Esophagus squamous epithelium (tissue), 5 donors: Measurements from ENCODE around the gene PCDH12. TPM values are rescaled to one million over a fixed set of nuclear protein-coding genes. Genes with fewer than 3 reads are reported as not detected.

Source experiments
- DNase-seq: peaks from one replicate; lab custom pipeline; 2025; lab: John Stamatoyannopoulos, UW
- H3K27ac ChIP-seq, 4 donors: fragments of 200-600 bp; sonication (generic); one replicate each; pipeline ENCODE4 v1.5.1; 2016 to 2019; ENCODE audit warnings: mild to moderate bottlenecking in 1 of 4
- H3K27me3 ChIP-seq, 4 donors: fragments of 200-600 bp; sonication (generic); 1 replicate in 3 of 4; 2 replicates in 1 of 4; pipeline versions ENCODE4 v1.5.1 to v1.6.0; 2017 to 2021; ENCODE audit warnings: antibody characterized with exemption in 1 of 4
- H3K36me3 ChIP-seq, 3 donors: fragments of 200-600 bp; sonication (generic); one replicate each; pipeline ENCODE4 v1.5.1; 2016 to 2019
- H3K4me1 ChIP-seq, 3 donors: fragments of 200-600 bp; sonication (generic); one replicate each; pipeline ENCODE4 v1.5.1; 2017 to 2019
- H3K4me3 ChIP-seq, 4 donors: fragments of 200-600 bp; sonication (generic); 1 replicate in 3 of 4; 2 replicates in 1 of 4; pipeline ENCODE4 v1.5.1; 2016 to 2019; ENCODE audit warnings: mild to moderate bottlenecking in 2 of 4, moderate library complexity in 1 of 4
- H3K9me3 ChIP-seq, 3 donors: fragments of 200-600 bp; sonication (generic); one replicate each; pipeline ENCODE4 v1.5.1; 2016 to 2019
- POLR2A ChIP-seq, 4 donors: fragments of 450-650 bp; IDR thresholded peaks; one replicate each; pipeline ENCODE4 v1.6.1; 2017; ENCODE audit warnings: antibody characterized with exemption in 4 of 4, mild to moderate bottlenecking in 4 of 4, moderate library complexity in 3 of 4
- WGBS, 2 donors: methylation state at CpG; one replicate each; pipeline ENCODE4 v1.1.5; 2018; 5-methylcytosine and 5-hydroxymethylcytosine counted together
- intact Hi-C: fragments of 100-400 bp; cut with DNase I; formaldehyde crosslinking; loops from one replicate; pipeline ENCODE4 v1.15.0; 2022
- total RNA-seq, 4 donors: library from RNA; depleted of rRNA; stranded (reverse); fragments of >200 nt; gene quantifications; one replicate each; pipeline ENCODE4 v1.1.0, GENCODE V29; 2016
- TF ChIP-seq, protein P1 (sequence below), 6 experiments: fragments of 450-650 bp in 4 of 6; fragments of 200-600 bp in 2 of 6; sonication (generic) in 2 of 6; IDR thresholded peaks; one replicate each; pipeline ENCODE4 v1.5.1; 2016 to 2019; ENCODE audit warnings: antibody characterized with exemption in 6 of 6, mild to moderate bottlenecking in 4 of 6, moderate library complexity in 4 of 6
- donor health status: DM: yes; HTN: yes; CAD: no.

The PCDH12 gene
- total RNA-seq, 4 donors from 2014 or later: 0.19 to 1.9 (median 0.78) TPM

DNA sequence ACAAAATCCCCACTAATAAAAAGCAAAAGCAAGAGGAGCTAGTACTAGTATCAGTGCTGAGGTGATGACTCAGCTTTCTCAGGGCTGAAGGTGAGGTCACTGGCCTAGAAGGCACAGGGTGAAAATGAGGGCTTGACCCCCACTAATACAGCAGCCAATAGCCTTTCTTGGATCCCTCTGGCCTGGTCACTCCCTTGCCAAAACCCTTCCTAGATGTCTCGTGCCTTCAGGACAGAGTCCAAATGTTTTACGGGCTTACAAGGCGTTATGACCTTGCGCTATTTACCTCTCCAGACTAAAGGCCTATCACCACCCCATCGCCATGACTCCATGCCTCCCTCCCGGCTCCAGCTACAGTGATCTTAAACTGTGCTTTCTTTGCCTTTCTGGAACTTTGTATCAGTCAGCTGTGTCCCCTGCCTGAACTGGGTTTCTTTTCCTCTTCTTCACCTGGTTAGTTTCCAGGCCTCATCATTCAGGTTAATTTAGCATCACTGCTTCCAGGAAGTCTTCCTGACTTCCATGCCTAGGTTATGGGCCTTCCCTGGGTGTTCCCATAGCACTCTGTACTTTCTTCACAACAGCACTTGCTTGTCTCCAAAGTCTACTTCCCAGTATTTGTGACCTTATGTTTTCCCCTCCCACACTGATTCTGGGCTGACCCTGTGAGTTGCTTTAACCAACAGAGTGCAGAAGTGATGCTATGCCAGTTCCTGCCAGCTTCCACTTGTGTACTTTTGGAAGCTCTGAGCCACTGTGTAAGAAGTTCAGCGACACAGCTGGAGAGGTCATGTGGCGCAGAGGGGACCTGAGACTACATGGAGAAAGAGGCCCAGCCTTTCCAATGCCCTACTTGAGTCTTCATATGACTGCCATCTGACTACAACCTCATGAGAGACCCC, 38.5 kb downstream of the PCDH12 start:
- Histone ChIP-seq H3K27ac (no peak overlapping the region), H3K36me3 (no peaks in the 10 kb centered on the region), H3K4me3 (no peak overlapping the region), H3K9me3 (no peaks in the 10 kb centered on the region), H3K27me3 (peaks cover 0 to 4% (median 0%) of the 10 kb centered on the region in 4 donors), H3K4me1 (peaks cover 5 to 19% (median 9%) of the 10 kb centered on the region in 3 donors)
- intact Hi-C loops: no loop called here
- WGBS, 2 donors: 85 to 95% methylated on average over 6 to 8 of the region's 8 CpGs
- DNase-seq: no peak
- TF ChIP-seq, protein P1, sequence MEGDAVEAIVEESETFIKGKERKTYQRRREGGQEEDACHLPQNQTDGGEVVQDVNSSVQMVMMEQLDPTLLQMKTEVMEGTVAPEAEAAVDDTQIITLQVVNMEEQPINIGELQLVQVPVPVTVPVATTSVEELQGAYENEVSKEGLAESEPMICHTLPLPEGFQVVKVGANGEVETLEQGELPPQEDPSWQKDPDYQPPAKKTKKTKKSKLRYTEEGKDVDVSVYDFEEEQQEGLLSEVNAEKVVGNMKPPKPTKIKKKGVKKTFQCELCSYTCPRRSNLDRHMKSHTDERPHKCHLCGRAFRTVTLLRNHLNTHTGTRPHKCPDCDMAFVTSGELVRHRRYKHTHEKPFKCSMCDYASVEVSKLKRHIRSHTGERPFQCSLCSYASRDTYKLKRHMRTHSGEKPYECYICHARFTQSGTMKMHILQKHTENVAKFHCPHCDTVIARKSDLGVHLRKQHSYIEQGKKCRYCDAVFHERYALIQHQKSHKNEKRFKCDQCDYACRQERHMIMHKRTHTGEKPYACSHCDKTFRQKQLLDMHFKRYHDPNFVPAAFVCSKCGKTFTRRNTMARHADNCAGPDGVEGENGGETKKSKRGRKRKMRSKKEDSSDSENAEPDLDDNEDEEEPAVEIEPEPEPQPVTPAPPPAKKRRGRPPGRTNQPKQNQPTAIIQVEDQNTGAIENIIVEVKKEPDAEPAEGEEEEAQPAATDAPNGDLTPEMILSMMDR (IDR thresholded peaks at IDR 0.05): no peak
- TF ChIP-seq POLR2A (IDR thresholded peaks at IDR 0.05): no peak

DNA sequence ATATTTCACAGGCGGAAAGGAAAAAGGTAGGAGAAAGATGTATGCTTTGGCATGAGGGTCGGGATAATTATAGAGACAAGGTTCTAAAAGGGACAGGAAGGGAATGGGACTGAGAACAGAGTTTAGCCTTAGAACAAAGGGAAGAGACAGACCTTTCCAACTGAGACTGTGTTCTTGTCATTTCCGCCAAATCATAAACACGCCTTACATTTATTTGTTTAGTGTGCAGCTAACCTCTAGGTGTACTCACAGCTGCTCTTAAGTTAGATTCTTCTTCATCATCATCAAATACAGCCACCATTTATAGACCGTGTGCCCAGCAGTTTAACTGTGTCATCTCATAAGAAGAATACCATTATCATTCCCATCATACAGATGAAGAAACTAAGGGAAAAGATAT, 40.2 kb downstream of the PCDH12 start:
- H3K27ac ChIP-seq: no peak overlapping the region
- TF ChIP-seq, protein P1 (IDR thresholded peaks at IDR 0.05): no peak
- TF ChIP-seq POLR2A (IDR thresholded peaks at IDR 0.05): no peak
- DNase-seq: no peak
- intact Hi-C loops: no loop called here
- no peaks in the 10 kb centered on the region for H3K36me3 ChIP-seq
- no peaks in the 10 kb centered on the region for H3K9me3 ChIP-seq
- H3K4me3 ChIP-seq: no peak overlapping the region
- H3K27me3 ChIP-seq: peaks cover 0 to 21% (median 0%) of the 10 kb centered on the region in 4 donors
- peaks cover under 1 to 18% (median 9%) of the 10 kb centered on the region in 3 donors for H3K4me1 ChIP-seq
- 76 to 78% methylated on average over 5 of the region's 5 CpGs for WGBS, 2 donors

DNA sequence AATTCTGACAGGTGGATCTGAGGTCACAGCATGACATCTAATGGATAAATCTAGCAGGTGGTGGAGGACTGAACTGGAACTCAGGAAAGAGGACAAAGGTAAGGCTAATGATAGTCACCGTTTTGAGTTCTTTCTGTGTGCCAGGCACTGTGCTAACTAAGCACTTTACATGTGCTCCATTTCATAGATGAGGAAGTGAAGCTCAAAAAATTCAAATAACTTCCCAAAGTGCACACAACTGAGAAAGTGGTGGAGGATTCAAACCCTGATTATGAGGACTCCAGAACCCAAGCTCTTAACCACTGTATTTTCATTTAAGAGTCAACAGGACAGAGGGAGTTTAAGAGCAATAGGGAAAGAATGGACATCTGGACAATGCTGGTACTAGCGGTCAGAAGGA, 41.5 kb downstream of the PCDH12 start:
- Histone ChIP-seq H3K4me3 (no peak overlapping the region), H3K36me3 (no peaks in the 10 kb centered on the region), H3K27me3 (peaks cover 0 to 29% (median 0%) of the 10 kb centered on the region in 4 donors), H3K4me1 (peaks cover 0 to 13% (median 9%) of the 10 kb centered on the region in 3 donors), H3K27ac (no peak overlapping the region), H3K9me3 (no peaks in the 10 kb centered on the region)
- WGBS, 2 donors: 45 to 83% methylated on average over 2 of the region's 2 CpGs
- DNase-seq: no peak
- intact Hi-C loops: no loop called here
- no peak for TF ChIP-seq POLR2A (IDR thresholded peaks at IDR 0.05)
- TF ChIP-seq, protein P1 (IDR thresholded peaks at IDR 0.05): no peak

DNA sequence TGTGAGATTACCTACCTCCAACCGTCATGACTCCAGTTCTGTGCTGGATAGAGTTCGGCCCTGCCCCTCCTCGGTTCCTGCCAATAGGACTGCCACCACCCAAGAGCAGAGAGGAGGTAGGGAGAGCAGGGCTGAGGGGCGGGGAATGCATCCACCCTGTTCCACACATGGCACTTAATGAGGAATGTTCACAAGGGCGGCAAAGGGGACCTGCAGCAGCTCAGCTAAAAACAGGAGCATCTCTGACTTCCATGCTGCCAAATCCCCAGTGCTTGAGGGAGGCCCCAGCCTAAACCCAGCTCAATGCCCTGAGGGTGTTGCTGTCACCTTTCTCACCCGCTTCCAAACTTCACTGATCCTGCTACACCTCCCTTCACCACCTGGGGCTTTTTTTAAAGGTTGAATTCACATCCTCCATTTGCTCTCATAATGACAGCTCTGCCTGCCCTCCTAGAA, 42.1 kb downstream of the PCDH12 start:
- WGBS, 2 donors: 55 to 74% methylated on average over 5 to 6 of the region's 6 CpGs
- peaks cover 0 to 13% (median 9%) of the 10 kb centered on the region in 3 donors for H3K4me1 ChIP-seq
- H3K36me3 ChIP-seq: no peaks in the 10 kb centered on the region
- no peak overlapping the region for H3K4me3 ChIP-seq
- H3K27me3 ChIP-seq: peaks cover 0 to 29% (median 0%) of the 10 kb centered on the region in 4 donors
- intact Hi-C loops: no loop called here
- no peak overlapping the region for H3K27ac ChIP-seq
- H3K9me3 ChIP-seq: no peaks in the 10 kb centered on the region
- no peak for DNase-seq
- TF ChIP-seq, protein P1 (IDR thresholded peaks at IDR 0.05): no peak
- no peak for TF ChIP-seq POLR2A (IDR thresholded peaks at IDR 0.05)

DNA sequence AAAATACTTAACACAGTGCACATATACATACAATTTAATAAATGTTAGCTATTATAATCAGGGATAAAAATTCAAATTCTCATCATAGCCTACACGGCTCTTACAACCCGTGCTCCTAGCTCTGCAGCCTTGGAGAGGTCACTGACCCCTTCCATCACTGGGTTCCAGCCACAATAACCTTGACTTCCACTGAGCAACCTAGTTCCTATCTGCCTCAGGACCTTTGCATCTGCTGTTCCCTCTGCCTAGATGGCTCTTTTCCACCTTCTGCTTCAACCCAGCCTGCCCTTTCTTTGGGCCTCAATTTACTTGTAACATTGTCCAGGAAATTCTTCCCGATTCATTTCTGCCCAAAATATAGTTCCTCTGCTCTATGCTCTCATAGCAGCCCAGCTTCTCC, 43.2 kb downstream of the PCDH12 start:
- peaks cover 0 to 29% (median 0%) of the 10 kb centered on the region in 4 donors for H3K27me3 ChIP-seq
- no peak for DNase-seq
- intact Hi-C loops: no loop called here
- TF ChIP-seq POLR2A (IDR thresholded peaks at IDR 0.05): no peak
- TF ChIP-seq, protein P1 (IDR thresholded peaks at IDR 0.05): no peak
- no peak overlapping the region for H3K4me3 ChIP-seq
- WGBS, 2 donors: 91 to 95% methylated on average over 3 of the region's 3 CpGs
- H3K36me3 ChIP-seq: no peaks in the 10 kb centered on the region
- peaks cover 0 to 13% (median 9%) of the 10 kb centered on the region in 3 donors for H3K4me1 ChIP-seq
- no peak overlapping the region for H3K27ac ChIP-seq
- no peaks in the 10 kb centered on the region for H3K9me3 ChIP-seq
